PFSK-1 (cell line): Measurements from ENCODE around the gene CA12.

Experiments
- POLR2AphosphoS5 ChIP-seq: IDR thresholded peaks from 2 replicates; pipeline ENCODE4 v1.6.1; 2012; ENCODE audit warnings: low read depth, mild to moderate bottlenecking, control low read depth, low read length, moderate library complexity
- REST ChIP-seq, 2 experiments: IDR thresholded peaks; 2 replicates each; pipeline versions ENCODE4 v1.6.1 to v1.8.0; 2011 to 2012; ENCODE audit warnings: low read depth in 2 of 2, low read length in 2 of 2, control low read depth in 1 of 2, inconsistent platforms in 1 of 2, mild to moderate bottlenecking in 1 of 2, moderate library complexity in 1 of 2; ENCODE audit not compliant: insufficient read depth in 1 of 2

- TF ChIP-seq REST (IDR thresholded peaks at IDR 0.05; ENCODE audit: insufficient read depth in 1 of 2, low read depth in 2 of 2, low read length in 2 of 2) (no peak), POLR2AphosphoS5 (no peak)
Measured at GRCh38 chr15:63288778-63289378, 92.8 kb downstream of the CA12 start.
